GDM1 (cell line): ENCODE data around the gene ELMO2.

Experiments
- DNase-seq: peaks from one replicate; lab custom pipeline; 2025; lab: John Stamatoyannopoulos, UW

Gene ELMO2

DNA sequence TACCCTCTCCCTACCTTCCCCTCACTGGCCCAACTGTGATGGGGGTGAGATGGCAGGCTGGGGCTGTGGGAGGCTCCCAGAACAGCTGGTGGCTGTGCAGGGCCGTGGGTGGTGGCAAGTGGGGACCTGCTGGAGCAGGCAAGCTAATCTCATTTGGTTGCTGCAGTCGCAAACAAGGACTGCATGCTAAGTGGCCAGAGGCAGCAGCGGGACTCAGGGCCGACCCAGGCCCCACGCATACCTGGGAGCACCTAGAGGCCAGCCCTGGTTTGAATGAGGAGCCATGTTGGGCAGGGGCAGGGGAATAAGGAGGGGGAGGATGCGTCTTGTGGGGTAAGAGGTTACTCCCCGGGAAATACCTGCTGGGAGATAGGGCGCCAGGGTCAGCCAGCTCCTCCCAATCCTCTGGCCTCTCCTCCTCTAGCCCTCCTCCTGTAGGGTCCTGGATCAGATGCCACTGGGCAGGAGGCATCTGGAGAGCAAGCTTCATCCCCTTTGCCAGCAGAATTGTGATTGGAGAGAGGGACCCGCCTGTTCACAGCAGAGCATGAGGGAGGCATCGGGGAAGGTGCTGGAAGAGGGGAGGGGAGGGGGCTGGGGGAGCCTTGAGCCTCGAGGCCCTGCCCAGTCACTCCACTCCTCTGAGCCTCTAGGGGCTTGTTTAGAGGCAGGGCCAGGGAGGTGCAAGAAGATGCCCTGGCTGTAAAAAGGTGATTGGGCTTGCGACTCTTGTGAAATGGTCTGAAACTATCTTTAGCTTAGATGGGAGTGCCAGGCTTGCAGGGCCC is 73.8 kb downstream of the ELMO2 start:
- no peak for DNase-seq

- DNase-seq: no peak
Measured at GRCh38 chr20:46331611-46332361, 74.6 kb downstream of the ELMO2 start.

DNA sequence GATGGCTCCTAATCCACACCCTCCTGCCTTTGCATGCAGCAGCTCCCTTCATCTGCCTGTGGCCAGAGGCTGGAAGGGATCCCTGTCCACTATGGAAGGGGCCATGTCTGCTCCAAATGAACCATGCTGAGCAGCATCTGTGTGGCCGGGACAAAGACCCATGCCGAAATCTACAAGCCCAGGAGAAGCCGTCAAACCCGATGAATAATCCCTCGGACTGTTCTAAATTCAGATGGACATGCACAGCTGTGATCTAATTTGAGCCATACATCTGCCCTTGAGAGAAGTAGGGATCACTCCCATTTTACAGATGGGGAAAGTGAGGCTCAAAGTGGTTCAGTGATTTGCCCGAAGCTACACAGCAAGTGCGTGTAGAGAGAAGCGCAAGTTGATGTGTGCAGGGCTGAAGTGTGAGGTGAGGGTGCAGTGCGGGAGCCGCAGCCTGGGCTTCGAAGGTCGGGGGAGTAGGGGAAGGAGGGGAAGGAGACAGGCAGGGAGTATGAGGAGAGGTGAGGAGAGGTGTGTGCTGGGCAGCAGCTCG is 75.5 kb downstream of the ELMO2 start:
- DNase-seq: no peak

DNA sequence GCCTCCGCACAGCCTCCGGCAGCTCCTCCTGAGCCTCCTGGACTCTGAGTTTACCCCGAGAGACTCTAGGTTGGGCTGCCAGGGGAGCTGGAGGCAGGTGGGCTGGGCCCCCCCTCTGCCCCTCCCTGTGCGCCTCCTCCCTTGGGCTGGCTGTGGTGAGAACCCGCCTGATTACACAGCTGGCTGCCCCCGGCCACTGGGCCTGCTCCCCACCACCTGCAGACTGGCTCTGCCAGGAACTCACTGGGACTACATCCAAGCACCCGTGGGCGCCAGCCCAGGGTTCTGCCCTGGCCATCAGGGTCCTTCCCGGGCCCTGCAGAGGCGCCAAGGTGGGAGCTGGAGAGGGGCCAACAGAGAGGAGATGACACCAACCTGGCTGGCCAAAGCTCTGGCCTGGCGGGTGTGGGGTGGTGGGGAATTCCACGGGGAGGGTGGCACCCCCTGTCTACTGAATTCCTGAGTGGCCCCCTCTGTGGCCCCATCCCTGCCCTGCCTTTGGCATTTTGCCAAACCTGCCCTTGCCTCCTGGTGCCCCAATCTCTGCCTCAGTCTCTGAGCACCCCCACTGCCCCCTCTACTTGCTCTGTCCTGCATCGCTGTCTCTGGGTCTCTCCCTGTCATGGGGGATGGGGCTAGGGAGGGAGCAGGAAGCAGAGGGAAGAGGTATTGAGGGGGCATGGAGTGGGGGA is 76.2 kb downstream of the ELMO2 start:
- no peak for DNase-seq

DNA sequence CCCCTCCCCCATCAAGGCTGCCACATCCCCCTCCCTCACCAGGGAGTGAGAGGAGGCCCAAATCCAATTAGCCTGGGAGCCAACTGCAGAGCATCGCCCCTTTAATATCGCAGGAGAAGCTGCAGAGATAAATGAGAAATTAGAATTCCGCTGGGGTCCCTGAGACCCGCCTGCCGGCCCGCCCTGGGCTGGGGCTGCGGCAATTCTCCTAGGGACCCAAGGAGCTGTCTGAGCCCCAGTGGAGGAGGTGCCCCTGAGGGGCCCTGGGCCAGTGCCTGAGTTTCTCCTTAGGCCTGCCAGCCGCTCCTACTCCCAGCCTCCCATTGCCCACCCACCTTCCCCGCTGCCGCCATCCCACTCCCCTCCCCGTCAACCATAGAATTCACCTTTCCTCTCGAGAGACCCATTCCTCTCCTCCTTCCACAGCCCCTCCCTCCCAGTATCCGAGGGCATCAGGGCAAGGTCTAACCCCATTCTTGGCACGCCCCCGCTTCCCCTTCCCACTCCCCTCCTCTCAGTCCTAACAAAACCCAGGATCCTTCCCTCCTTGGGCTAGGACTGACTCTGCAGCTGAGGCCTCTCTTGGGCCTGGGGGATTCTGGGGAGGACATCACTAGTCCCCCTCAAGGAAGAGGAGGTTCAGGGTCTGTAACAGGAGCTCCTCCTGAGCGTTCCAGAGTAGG is 78.1 kb downstream of the ELMO2 start:
- no peak for DNase-seq

DNA sequence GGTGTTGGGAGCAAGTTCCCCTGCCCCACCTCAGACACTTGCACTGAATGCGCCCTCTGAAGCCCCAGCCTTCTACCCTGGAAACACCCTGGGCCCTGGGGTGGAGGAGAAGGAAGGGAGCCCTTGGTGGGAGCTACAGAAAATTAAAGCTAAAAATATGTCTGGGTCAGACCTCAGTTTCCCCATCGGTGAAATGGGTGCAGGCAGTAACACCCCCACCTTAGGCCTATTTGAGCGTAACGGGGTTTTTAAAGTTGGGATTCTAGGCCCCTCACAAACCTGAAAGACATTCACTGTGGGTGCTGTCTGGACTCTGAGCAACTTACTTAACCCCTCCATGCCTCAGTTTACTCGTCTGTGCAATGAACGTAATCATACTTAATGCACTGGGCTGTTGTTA is 78.9 kb downstream of the ELMO2 start:
- no peak for DNase-seq

GRCh38 chr20:46325789-46326188 is 80.6 kb downstream of the ELMO2 start:
- no peak for DNase-seq

GRCh38 chr20:46324960-46325703 is 81.3 kb downstream of the ELMO2 start:
- no peak for DNase-seq

- no peak for DNase-seq
Measured at GRCh38 chr20:46324379-46324778, 82.0 kb downstream of the ELMO2 start.

DNA sequence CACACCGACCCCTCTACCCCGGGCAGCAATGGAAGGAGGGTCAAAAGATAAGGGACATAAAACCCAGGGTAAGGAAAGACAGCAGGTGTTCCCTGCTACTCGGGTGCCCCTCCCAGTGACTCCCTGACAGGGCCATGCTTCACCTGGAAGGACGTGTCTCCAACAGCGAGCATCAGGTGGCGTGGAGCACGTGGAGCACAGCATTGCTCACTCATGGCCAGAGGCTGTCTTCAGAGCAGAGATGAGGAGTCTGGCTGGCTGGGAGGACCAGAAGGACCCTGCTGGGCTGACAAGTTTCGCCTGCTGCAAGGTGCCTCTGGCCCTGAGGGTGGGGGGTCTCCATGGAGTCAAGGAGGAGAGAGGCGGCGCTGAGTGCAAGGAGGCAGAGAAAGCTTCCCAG is 82.9 kb downstream of the ELMO2 start:
- DNase-seq: no peak

DNA sequence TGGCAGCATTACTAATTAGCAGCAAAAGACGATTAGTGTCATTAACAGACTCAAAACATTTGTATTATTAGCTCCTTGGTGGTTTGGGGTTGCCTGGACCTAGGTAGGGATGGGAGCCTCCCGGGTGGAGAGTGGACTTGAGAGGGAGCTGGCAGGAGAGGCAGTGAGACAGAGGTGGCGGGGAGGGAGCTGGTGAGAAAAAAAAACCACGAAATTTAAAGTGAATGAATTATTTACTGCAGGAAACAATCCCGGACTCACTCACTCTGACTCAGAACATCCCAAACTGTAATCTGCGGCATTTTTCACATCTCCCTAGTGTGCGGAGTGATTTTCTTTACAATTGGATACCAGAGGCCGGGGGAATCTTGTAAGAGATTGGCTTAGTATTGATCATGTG is 83.8 kb downstream of the ELMO2 start:
- no peak for DNase-seq

DNA sequence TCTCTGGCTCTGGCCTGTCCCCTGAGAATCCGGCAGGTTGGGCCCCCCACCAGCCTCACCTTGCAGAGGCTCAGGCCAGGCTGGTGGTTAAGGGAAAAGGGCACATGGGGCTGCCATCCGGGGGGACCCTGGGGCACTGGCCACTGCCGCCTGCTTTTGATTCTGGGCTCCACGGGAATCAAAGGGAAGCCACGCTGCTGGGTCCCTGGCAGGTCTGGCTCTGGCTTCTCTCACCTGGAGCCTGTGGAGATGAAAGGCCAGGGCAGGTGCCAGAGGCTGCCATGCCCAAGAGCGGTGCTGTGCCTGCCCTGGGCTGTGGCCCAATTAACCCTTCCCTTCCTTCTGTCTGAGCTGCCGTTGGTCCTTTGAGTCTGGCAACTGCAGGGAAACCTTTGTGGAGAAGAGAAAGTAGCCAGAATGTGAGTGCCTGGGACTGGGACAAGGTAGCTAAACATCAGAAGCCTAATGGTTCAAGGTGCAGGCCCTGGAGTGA is 88.7 kb downstream of the ELMO2 start:
- DNase-seq: no peak

- DNase-seq: no peak
Measured at GRCh38 chr20:46316984-46317684, 89.3 kb downstream of the ELMO2 start.
